Adrenal gland (tissue), 12 donors: ENCODE measurements around the gene DLG2. TPM values are rescaled to one million over a fixed set of nuclear protein-coding genes. Genes with fewer than 3 reads are reported as not detected.

Source experiments
- DNase-seq, 7 donors: peaks; one replicate each; pipeline ENCODE4 v3.0.0-alpha.2; 2019 to 2020
- H3K27ac ChIP-seq, 5 donors: fragments of 200-600 bp; sonication (generic) in 4 of 5; 1 replicate in 3 of 5; 2 replicates in 2 of 5; pipeline versions ENCODE4 v1.5.1 to v1.8.0; 2016 to 2020; ENCODE audit warnings: mild to moderate bottlenecking in 1 of 5
- H3K27me3 ChIP-seq: fragments of 200-600 bp; 2 replicates; pipeline ENCODE4 v1.8.0; 2021
- H3K36me3 ChIP-seq, 2 donors: fragments of 200-600 bp; replicated peaks in 1 of 2; 1 replicate in 1 of 2; 2 replicates in 1 of 2; pipeline versions ENCODE4 v1.5.1 to v1.8.0; 2018 to 2022
- H3K4me1 ChIP-seq, 2 donors: fragments of 200-600 bp; replicated peaks in 1 of 2; 1 replicate in 1 of 2; 2 replicates in 1 of 2; pipeline versions ENCODE4 v1.5.1 to v1.8.0; 2018 to 2021
- H3K4me3 ChIP-seq, 4 donors: fragments of 200-600 bp; sonication (generic) in 3 of 4; one replicate each; pipeline ENCODE4 v1.5.1; 2016 to 2018
- H3K9me3 ChIP-seq, 3 donors: fragments of 200-600 bp; sonication (generic) in 1 of 3; replicated peaks in 1 of 3; 1 replicate in 2 of 3; 2 replicates in 1 of 3; pipeline versions ENCODE4 v1.5.1 to v1.8.0; 2016 to 2021
- CTCF ChIP-seq, 6 experiments: fragments of 450-650 bp in 4 of 6; fragments of 200-600 bp in 2 of 6; sonication (generic) in 1 of 6; IDR thresholded peaks; 1 replicate in 5 of 6; 2 replicates in 1 of 6; pipeline versions ENCODE4 v1.5.1 to v1.8.0; 2016 to 2021; ENCODE audit warnings: antibody characterized with exemption in 6 of 6, mild to moderate bottlenecking in 2 of 6, moderate library complexity in 1 of 6
- POLR2A ChIP-seq, 2 donors: fragments of 450-650 bp; IDR thresholded peaks; one replicate each; pipeline ENCODE4 v1.6.1; 2017; ENCODE audit warnings: antibody characterized with exemption in 2 of 2, mild to moderate bottlenecking in 2 of 2, moderate library complexity in 1 of 2
- WGBS, 4 donors: extraction: QIAGEN DNeasy Blood & Tissue Kit in 2 of 4; methylation state at CpG; one replicate each; pipeline versions ENCODE4 v1.1.5 to v1.1.7; 2013 to 2017; 5-methylcytosine and 5-hydroxymethylcytosine counted together
- intact Hi-C, 2 donors: fragments of 100-400 bp; cut with DNase I; formaldehyde crosslinking; loops; one replicate each; pipeline versions ENCODE4 v1.14.1 to v1.15.0; 2022 to 2023
- polyA plus RNA-seq, 3 donors: library from polyadenylated mRNA; stranded (reverse); fragments of 200-250 nt in 2 of 3; fragments of 350-450 nt in 1 of 3; fragmentation: Illumina TruSeq in 1 of 3; extraction: RNeasy Lipid Tissue Mini Kit (QIAGEN cat#74804) in 1 of 3; gene quantifications; one replicate each; pipeline ENCODE4 v1.2.3, GENCODE V29; 2013 to 2014
- total RNA-seq, 9 donors: library from RNA; depleted of rRNA in 4 of 9; stranded (reverse); fragments of >200 nt in 4 of 9; fragments of 120-200 nt in 1 of 9; fragmentation: NEBNext Ultra II Directional in 1 of 9; extraction: Animal tissue kit (Norgen Biotek cat#: 25700) in 1 of 9; gene quantifications; one replicate each; pipeline versions ENCODE4 v1.1.0 to v1.2.4, GENCODE V29; 2013 to 2023
- donor health status: healthy with polysubstance abuse.
- donor health status: Bipolar disorder and iron deficiency.
- donor health status: DM: yes; HTN: yes; CAD: no.
- donor health status: DM: no; HTN: no; CAD: no.
- donor health status: DM: no; HTN: no; CAD: no.
- donor health status: DM: yes; HTN: yes; CAD: no.

Gene DLG2
- total and polyA plus RNA-seq, 12 donors, result 8.3 to 101 (median 37.5) TPM

- WGBS, 4 donors, result 67 to 90% (median 82%) methylated on average over 2 of the region's 2 CpGs
- Histone ChIP-seq H3K9me3 (no peaks in the 10 kb centered on the region), H3K27ac (no peak overlapping the region), H3K4me1 (peaks cover 0 to 6% of the 10 kb centered on the region in 2 donors), H3K36me3 (no peaks in the 10 kb centered on the region), H3K27me3 (no peaks in the 10 kb centered on the region), H3K4me3 (no peak overlapping the region)
- DNase-seq, result no peak
- TF ChIP-seq CTCF (IDR thresholded peaks at IDR 0.05) (no peak), POLR2A (IDR thresholded peaks at IDR 0.05) (no peak)
- intact Hi-C loops, result loop anchor here in 1 of 2 donors (10.0 kb wide), 1 partner anchor 151 kb away; no protein-coding TSS in a partner anchor
Measured at GRCh38 chr11:84563356-84563755, 1063.8 kb downstream of the DLG2 start.

- 82 to 92% (median 89%) methylated on average over 1 of the region's 1 CpG for WGBS, 4 donors
- intact Hi-C loops, result loop anchor here in 1 of 2 donors (10.0 kb wide), 1 partner anchor 155 kb away; no protein-coding TSS in a partner anchor
Measured at GRCh38 chr11:84560206-84560605, 1066.9 kb downstream of the DLG2 start.

GRCh38 chr11:84558085-84558905 is 1068.8 kb downstream of the DLG2 start:
- H3K9me3 ChIP-seq, result no peaks in the 10 kb centered on the region
- intact Hi-C loops, result no loop called here
- peak; percentile 23 to 77 (median 53) for DNase-seq

More at GRCh38 chr11:84560206-84560605, 1066.9 kb downstream of the DLG2 start:
- H3K4me1 ChIP-seq, result no peaks in the 10 kb centered on the region
- H3K4me3 ChIP-seq, result no peak overlapping the region
- H3K36me3 ChIP-seq, result no peaks in the 10 kb centered on the region
- no peaks in the 10 kb centered on the region for H3K9me3 ChIP-seq
- H3K27me3 ChIP-seq, result no peaks in the 10 kb centered on the region
- DNase-seq, result no peak
- no peak overlapping the region for H3K27ac ChIP-seq
- TF ChIP-seq CTCF (IDR thresholded peaks at IDR 0.05) (no peak), POLR2A (IDR thresholded peaks at IDR 0.05) (no peak)

More at GRCh38 chr11:84558085-84558905, 1068.8 kb downstream of the DLG2 start:
- no peak overlapping the region for H3K27ac ChIP-seq
- H3K27me3 ChIP-seq, result no peaks in the 10 kb centered on the region
- WGBS, 4 donors, result 50 to 56% (median 52%) methylated on average over 5 of the region's 5 CpGs
- H3K36me3 ChIP-seq, result no peaks in the 10 kb centered on the region
- H3K4me1 ChIP-seq, result no peaks in the 10 kb centered on the region
- H3K4me3 ChIP-seq, result no peak overlapping the region
- TF ChIP-seq POLR2A (IDR thresholded peaks at IDR 0.05) (no peak), CTCF (IDR thresholded peaks at IDR 0.05) (peak; percentile 68 to 87 (median 74))
